GM21423 (cell line): ENCODE data around the gene NALF2.

Experiments used
- ATAC-seq: cut with Tn5 transposase; IDR thresholded peaks from one replicate; pipeline ENCODE4 v1.9.1; 2021; ENCODE audit warnings: mild to moderate bottlenecking, moderate library complexity; ENCODE audit not compliant: unreplicated experiment

Gene NALF2

DNA sequence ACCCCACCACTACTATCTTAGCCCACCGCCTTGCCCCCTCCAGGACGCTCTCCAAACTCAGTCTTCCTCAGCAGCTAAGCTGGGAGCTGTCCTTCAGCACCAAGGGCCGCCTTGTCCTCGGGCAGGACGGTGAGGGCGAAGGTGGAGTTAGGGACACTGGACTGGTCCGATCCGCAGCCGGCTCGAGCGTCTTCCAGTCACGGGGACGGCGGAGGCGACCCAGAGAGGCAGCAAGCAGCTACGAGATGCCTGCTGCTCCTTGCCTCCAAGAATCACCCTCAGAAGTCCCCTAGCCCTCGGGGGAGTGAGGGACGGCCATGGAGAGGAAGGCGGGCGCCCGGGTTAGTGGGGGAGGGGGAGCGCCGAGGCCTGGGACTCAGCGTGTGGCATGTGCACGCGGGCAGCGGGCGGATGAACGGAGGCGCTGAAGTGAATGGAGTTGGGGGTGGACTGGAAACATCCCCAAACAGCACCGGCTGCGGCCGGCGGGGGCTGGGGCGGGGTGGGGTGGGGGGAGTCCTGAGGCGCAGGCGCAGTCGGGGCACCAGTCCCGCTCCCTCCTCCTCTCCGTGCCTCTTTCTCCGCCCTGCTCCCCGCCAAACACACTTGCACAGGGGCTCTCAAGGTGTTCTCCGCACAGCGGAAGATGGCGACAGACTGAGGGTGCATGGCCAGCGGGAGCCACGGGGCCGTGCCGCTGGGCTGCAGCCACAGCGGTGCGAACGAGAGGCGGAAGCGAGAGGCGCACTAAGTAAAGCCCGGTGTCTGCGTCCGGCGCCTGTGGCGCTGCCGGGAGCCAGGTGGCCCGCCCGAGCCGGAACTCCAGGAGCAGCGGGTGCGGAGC, at the start of gene NALF2:
TSS of gene NALF2 (plus strand) at position 545 of the 844 bp plus-strand sequence. CDS start 957 bp downstream, outside the sequence.
- no peak for ATAC-seq

DNA sequence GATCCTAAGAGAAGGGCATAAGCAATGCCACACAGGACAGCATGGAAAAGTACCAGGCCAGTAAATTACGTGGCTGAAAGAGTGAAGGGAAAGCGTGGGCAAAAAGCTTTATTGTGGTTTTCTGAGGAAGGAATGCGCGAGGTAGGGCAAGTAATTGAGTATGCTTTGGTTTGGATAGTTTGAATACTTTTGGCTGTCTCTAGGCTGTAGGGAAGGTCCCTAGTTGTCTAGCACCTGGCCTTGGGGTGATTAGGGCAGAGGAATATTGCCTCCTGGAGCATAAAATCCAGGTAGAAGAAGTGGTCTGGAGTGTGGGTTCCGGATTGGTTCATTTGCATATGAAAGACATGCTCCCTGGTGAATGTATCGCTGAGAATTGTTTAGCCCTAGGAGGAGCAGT, 46.4 kb upstream of the NALF2 start:
- ATAC-seq, result no peak

DNA sequence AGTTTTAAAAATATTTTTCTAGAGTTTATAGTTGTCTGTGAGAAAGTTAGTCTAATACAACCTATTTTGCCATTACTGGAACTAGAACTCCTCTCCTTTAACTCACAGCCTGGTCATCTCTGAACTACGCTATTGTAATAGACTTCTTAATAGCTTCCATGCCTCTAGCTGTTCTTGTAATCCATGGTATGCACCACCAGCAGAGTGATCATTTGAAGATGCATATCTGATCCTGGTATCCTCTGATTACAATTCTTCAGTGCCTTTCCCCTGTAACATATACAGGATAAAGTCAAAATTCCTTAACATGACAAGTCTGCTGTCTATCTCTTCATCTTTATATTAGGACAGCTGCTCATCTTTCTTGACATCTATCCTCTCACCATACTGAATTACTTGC, 37.6 kb upstream of the NALF2 start:
- ATAC-seq, result no peak

DNA sequence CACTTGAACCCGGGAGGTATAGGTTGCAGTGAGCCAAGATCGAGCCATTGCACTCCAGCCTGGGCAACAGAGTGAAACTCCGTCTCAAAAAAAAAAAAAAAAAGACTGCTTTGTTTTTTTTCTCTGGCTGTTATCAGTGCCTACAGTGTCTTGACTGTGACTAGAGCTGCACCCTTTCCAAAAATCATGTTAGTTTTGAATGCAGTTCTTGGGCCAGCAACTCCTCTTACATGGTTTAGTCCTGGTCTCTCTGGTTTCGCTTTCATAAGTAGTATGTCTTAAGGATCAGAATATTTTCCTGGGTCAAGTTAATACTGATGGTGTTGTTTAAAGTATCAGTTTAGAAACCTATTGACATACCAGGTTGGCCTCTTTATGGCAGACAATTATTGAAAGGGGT, 34.2 kb upstream of the NALF2 start:
- ATAC-seq, result no peak

DNA sequence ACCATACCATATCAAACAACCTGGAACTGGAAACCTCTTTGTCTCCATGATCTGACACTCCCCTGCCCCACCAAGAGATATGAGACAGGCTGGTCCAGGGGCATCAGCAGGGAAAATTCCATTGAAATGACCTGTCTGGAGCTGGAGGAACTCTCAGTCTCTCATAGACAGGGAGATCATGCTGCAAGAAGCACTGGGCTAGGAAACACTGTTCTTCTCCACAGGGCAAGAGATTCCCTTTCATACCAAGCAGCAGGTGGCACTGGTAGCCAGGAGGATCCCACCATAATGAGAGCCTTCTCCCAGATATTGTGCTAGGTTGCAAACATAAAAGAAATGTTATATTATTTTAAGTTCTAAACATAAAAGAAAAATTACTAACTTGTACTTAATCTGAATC, 14.5 kb upstream of the NALF2 start:
- ATAC-seq, result no peak

DNA sequence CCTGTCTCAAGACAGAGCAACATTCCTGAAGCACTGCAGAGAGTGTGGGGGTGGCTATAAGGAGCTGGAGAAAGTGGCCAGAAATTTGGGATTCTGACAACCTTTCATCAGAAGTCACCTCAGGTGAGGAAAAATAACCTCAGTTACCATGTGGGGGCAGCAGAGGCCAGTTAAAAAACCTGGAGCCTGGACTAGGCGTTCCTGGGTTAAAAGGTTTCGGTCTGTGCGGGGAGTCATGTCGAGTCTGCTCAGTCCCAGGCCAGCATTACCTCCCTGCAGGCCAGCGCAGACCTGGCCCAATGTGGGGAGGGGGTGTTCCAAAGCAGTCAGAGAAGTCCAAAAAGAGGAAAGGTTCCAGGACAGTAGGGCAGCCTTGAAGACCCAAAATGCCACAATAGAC, 10.9 kb upstream of the NALF2 start:
- ATAC-seq, result no peak

DNA sequence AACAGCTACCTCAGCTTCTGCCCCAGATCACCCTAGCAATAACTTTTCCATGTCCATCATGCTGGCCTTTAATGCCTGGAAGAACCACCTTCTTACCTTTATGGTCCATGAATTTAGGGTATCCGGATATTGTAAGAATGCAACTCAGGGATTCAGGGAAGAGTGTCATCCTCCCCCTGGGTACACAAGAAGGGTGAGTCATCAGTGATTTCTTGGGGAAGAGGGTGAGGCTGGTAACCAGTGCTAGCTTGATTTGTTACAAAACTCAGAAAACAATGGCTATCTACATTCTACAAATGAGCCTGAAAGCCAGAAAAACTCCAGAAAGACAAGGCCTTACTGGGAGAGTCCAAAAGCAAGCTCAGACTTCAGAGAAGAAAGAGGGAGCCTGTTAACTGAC, 10.4 kb upstream of the NALF2 start:
- no peak for ATAC-seq

DNA sequence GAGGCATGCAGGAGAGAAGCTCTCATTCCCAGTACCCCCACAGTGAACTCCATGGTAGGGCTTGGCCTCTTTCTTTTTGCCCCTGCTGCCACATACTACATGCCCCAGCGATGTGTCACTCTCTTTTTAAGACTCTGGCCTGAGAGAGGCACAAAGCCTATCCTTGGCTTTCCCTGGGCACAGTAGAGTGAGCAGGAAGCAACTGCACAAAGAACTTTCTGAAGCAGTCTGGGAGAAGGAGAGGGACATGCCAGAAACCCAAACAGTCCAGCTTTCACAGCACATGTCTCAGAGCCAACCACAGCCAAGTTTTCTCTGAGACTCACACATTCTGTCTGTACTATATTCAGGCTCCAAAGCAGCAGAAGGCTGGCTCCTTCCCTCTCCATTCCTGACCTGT, 7.9 kb upstream of the NALF2 start:
- no peak for ATAC-seq

DNA sequence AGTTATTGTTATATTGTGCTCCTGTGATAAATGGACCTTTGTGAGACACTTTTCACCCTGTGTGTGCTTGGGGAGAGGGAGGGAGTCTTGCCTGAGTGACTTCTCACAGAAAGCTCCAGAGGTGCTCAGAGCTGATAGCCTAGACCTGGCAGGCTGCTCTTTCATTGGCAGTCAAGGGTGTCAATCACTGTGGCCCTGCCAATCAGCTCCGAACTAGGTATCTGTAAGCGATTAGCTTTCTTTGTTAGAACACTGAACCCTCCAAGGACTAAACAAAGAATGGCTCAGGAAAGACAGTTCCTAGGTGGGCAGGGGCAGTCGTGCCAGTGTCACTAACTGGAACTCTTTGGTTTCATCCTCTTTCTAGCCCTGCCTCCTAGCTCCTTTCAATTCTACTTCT, 2.7 kb upstream of the NALF2 start:
- no peak for ATAC-seq

DNA sequence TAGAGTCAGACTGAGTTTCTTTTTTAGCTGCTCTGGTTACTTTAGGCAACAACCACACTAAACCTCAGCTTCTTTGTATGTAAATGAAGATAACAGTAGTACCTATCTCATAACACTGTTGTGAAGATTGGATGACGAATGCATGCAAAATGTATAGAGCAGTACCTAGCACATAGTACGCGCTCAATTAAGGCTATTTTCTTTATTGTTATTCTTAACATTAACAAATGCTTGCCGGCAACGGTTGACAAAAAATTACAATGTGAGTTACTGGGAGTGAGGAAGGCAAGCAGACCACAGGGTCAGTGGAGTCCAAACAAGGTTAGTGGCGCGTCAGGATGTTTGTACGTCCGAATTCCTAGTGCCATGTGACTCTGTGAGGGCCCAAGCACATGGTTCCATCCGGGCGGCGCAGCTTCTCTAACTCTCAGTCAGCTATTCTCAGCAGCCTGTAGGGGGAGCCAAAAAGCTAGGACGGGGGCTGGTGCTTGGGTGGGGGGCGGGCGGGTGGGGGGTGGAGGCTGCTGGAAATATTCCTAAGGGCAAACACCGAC, 821 bp upstream of the NALF2 start:
- ATAC-seq, result no peak

DNA sequence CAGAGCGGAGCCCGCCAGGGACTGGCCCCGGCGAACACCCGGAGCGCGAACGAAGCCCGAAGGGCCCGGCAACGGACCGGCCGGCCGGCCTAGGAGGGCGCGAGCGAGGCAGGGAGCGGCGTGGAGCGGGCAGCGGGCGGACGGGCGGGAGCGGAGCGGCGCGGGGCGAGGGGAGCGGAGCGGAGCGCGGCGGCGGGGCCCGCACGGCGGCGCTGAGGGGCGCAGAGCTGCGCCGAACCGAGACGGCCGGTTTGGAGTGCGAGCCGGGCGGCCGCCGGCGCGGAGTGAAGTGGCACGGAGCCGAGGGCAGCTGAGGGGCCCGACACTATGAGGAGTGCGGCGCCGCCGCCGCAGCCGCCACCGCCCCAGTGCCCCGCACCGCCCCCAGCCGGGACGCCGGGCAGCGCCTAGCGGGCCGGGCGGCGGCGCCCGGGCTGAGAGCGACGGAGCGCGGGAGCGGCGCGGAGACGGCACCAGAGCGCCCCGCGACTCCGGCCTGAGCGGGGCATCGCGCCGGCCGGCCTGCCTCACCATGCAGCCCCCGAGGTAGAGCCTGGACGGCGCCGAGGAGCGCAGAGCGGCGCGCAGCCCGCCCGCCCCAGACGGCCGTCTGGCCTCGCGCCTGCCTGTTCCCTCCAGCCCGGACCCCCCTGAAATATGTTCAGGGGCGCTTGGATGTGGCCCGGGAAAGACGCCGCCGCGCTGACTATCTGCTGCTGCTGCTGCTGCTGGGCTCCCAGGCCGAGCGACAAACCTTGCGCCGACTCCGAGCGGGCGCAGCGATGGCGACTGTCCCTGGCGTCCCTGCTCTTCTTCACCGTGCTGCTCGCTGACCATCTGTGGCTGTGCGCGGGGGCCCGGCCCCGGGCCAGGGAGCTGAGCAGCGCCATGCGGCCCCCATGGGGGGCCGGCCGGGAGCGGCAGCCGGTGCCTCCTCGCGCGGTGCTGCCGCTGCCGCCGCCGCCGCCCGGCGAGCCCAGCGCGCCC, 793 bp downstream of the NALF2 start:
- ATAC-seq, result no peak

DNA sequence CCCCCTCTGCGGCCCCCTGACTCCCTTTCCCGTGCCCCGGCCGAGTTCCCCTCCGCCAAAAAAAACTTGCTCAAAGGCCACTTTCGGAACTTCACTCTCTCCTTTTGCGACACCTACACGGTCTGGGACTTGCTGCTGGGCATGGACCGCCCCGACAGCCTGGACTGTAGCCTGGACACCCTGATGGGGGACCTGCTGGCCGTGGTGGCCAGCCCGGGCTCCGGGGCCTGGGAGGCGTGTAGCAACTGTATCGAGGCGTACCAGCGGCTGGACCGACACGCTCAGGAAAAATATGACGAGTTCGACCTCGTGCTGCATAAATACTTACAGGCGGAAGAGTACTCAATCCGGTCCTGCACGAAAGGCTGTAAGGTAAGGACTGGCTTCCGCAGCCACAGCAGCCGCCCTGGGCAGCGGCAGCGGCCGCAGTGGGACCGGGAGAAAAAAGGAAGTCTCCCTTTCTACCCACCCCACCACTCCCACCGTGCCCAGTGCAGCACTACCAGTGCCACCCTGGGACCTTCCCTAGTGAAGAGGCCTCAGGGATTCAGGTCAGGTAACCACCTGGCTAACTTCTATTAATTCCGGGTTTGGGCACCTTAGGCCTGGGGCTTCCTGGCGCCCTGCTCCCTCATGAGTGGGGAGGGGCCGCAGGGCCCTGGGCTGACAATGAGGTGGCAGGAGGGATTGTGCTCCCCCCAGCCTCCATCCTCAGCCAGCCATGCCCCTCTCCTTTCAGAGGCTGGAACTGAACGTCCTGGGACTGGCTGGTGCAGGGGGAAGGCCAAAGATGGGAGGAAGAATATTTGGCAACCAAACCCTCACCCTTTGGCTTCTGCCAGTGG, 1.9 kb downstream of the NALF2 start:
- no peak for ATAC-seq

DNA sequence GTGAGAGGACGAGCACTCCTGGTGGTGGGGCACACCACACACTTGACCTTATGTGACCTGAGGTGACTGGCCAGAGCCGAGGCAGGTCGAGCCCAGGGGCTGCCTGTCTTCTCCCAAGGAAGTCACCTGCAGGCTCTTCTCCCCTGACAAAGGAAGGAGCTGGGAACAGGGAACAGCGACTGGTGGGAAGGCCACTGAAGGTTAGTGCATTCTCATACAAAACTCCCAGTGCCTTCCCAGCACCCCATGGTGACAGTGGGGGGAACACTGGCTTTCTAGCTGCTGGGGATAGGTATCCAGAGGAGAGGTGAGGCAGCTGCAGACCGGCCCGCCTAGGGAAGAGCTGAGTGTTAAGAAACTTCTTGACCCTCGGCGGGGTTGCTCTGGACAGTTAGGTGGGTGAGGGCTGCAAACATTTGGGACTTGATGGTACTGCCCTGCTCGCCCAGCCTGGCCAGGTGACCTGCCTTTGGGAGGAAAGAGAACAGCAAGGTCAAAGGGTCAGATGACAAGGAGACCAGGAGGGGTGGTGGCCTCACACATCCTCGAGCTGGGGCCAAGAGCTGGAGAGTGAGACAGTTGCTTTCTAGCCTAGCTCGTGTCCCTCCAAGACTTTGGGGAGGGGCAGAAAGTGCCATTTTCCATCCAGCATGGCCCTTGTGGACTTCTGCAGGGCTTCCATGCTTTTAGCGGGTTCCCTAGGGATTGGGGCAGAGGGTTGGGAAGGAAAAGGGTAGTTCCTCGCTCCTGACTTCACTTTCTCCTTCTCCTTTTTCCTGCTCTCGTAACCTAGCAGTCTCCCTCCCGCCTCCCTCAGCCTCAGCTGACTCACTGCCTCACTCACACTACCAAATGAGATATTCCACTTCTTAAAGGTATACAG, 2.7 kb downstream of the NALF2 start:
- ATAC-seq, result no peak

DNA sequence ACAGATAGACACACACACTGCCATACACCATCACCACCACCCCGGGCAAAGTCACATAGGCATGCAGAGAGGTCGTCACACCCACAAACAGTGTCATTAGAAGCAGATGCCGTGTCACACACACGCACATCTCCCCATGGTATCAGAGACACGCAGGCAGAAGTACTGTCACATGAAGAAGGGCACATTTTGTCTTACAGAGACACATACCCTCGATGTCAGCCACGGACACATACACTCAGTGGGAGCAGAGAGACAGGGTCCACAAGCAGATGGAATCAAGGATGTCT, 3.3 kb downstream of the NALF2 start:
- ATAC-seq, result no peak

DNA sequence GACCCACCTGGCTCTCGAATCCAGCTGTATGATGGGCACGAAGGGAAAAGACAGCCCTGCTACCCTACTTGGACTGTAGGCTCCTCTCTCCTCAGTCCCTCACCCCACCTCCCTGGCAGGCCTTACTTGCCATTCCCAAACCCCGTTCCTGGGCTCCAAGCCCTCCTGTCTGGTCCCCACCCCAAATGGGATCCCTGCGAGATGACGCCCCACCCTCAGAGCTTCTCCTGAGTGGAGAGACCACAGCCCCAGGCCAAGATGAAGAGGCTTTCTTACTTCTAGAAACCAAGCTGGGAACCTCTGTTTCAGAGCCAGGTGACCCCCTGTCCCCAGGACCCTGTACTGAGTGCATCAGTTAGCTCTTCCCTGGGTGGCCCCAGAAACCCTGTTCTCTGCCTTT, 4.5 kb downstream of the NALF2 start:
- no peak for ATAC-seq

DNA sequence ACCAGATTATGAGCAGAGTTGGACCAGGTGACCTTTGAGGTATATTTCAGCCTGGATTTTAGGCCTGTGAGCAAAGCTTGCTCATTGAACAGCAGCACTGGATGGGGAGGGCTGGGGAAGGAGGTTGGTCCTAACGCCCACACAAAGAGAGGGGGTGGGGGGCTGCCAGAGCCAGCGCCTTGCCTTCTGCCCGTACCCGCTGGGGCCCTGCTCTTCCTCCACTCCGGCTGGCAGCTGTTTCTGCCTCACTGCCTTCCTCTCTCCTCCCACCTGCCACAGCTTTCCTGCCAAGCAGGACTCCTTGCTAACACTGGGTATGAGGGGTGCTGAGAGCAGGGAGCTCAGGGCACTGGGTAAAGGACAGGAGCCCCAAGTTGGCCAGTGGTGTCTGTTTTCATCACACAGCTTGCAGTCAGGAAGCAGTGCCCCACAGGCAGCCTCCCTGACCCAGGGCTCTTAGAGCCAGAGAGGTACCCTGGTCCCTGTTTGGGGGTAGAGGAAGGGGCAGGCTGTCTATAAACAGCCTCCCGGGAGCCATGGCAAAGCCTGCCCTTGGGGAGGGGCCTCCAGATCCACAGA, 6.1 kb downstream of the NALF2 start:
- ATAC-seq, result no peak

DNA sequence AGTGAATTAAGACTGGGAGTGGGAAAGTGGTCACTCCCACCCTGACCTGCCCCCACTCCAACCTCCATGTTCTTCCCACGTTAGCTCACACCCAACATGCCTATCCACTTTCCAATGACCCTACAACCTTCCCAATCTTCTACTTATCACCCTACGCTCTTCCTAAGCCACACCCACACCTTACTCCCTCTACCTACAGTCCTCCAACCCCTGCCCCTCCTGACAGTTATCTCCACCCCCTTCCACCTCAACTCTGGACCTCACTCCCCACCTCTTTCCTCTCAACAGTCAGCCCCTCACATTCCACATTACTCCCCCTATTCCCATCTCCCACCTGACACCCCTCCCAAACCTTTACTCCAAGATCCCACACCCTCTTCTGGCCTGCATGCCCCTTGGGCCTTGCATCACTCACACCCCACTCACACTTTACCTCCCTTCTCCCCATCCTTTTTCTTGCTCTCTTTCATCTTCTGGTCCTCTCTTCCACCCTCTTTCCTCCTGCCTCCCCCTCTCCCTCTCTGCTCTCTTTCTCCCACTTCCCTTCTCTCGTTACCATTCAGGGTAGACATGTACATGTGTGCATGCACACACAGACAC, 6.9 kb downstream of the NALF2 start:
- ATAC-seq, result no peak

DNA sequence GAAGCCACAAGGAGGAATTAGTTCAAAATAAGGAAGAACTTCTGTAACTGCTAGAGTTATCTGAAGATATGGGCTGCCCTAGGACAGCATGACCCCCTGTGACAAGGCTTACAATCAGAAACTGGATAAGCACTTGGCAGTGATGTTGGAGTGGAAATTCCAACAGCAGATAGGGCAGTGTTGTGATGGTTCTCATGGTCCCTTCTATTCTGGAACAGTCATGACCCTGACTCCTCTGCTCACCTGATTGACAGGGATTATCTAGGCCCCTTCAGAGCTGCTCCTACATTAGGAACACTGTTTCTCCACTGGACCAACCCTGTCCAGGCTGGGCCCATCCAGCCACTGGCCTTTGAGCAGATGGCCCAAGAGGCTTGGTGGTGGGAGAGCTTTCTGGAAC, 17.9 kb downstream of the NALF2 start:
- ATAC-seq, result no peak

DNA sequence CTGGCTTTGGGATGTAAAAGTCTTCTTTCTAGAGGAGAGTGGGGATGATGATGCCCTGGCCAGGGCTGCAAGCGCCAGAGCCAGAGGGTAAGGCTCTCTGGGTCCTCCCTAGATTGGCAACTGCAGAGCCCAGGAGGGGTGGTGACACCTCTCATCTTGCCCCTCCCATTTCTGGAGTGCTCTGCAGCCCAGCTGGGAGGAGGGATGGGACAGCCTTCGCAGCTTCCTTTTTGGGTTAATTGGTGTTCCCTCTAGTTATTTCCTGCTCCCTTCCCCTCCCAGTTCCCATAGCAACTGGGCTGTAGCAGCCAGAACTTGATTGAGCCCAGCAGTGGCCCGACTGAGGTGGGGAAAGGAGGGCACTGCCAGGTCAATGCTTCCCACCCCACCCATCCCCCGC, 19.2 kb downstream of the NALF2 start:
- ATAC-seq, result no peak
